HepG2 (cell line): Measurements from ENCODE around the gene LRFN2. TPM values are rescaled to one million over a fixed set of nuclear protein-coding genes. Genes with fewer than 3 reads are reported as not detected.

Source experiments
- ATAC-seq: fragments of 200-7000 bp; cut with Tn5 transposase; 3 replicates; pipeline ENCODE4 v1.9.1; 2020; ENCODE audit warnings: mild to moderate bottlenecking, moderate library complexity
- BruUV-seq: library from RNA; stranded (reverse); fragments of 400-500 nt; replicated peaks from 2 replicates; lab custom pipeline; 2021; lab: Mats Ljungman, UMichigan
- CTCF ChIA-PET: fragments of 300-600 bp; formaldehyde crosslinking; extraction: SDS; loops from one replicate; lab custom pipeline; 2021; ENCODE audit warnings: low total read pairs, inconsistent platforms, low intra/inter-chr PET ratio; lab: Yijun Ruan, JAX
- POLR2A ChIA-PET: fragments of 350-600 bp; sonication (Branson Sonifier 250); formaldehyde crosslinking; loops from one replicate; lab custom pipeline; 2020; ENCODE audit warnings: antibody characterized with exemption, inconsistent platforms; lab: Yijun Ruan, JAX
- DNase-seq: peaks from one replicate; pipeline ENCODE4 v3.0.0-alpha.2; 2015; ENCODE audit warnings: low spot score
- FAIRE-seq: peaks from 3 replicates; lab custom pipeline; 2011; peaks lifted over from hg19 to GRCh38; lab: Jason Lieb, UNC
- H2AFZ ChIP-seq: one replicate; pipeline ENCODE4 v1.6.1; 2011; ENCODE audit warnings: low read length, inconsistent platforms
- H3K27ac ChIP-seq: fragments of 300-600 bp; 3 replicates; pipeline ENCODE4 v1.8.0; 2011; ENCODE audit warnings: mixed run types, mild to moderate bottlenecking, mixed read lengths, low read length, inconsistent platforms; ENCODE audit not compliant: insufficient read depth; ENCODE audit errors: extremely low read length
- H3K27me3 ChIP-seq, 2 experiments: fragments of 200-600 bp in 1 of 2; 2 replicates in 1 of 2; 3 replicates in 1 of 2; pipeline versions ENCODE4 v1.6.0 to v1.8.0; 2011; ENCODE audit warnings: low read length in 2 of 2, mild to moderate bottlenecking in 2 of 2, moderate library complexity in 2 of 2, inconsistent platforms in 1 of 2; ENCODE audit not compliant: insufficient read depth in 2 of 2, control insufficient read depth in 1 of 2
- H3K36me3 ChIP-seq, 2 experiments: fragments of 200-600 bp in 1 of 2; replicated peaks in 1 of 2; 2 replicates in 1 of 2; 3 replicates in 1 of 2; pipeline versions ENCODE4 v1.5.1 to v1.8.0; 2011; ENCODE audit warnings: low read length in 2 of 2, inconsistent platforms in 1 of 2; ENCODE audit not compliant: insufficient read depth in 2 of 2, control insufficient read depth in 1 of 2
- H3K4me1 ChIP-seq: 2 replicates; pipeline ENCODE4 v1.5.1; 2012; ENCODE audit warnings: low read length, inconsistent platforms; ENCODE audit not compliant: insufficient read depth
- H3K4me2 ChIP-seq: 2 replicates; pipeline ENCODE4 v1.6.0; 2011; ENCODE audit warnings: low read depth, low read length, inconsistent platforms
- H3K4me3 ChIP-seq, 3 experiments: fragments of 200-600 bp in 1 of 3; sonication (generic), shearing (Covaris generic) in 1 of 3; replicated peaks in 1 of 3; 2 replicates each; pipeline ENCODE4 v1.5.1; 2011 to 2016; ENCODE audit warnings: low read length in 3 of 3, inconsistent platforms in 2 of 3, low read depth in 2 of 3, mild to moderate bottlenecking in 2 of 3, control low read depth in 1 of 3, mixed read lengths in 1 of 3; ENCODE audit not compliant: insufficient read depth in 1 of 3
- H3K79me2 ChIP-seq: one replicate; pipeline ENCODE4 v1.6.1; 2011; ENCODE audit warnings: low read length, inconsistent platforms; ENCODE audit not compliant: insufficient read depth
- H3K9ac ChIP-seq: 2 replicates; pipeline ENCODE4 v1.6.0; 2011; ENCODE audit warnings: mild to moderate bottlenecking, low read depth, low read length, inconsistent platforms; ENCODE audit not compliant: insufficient read depth
- H3K9me3 ChIP-seq: 2 replicates; pipeline ENCODE4 v1.5.1; 2012; ENCODE audit warnings: mild to moderate bottlenecking, low read length
- H4K20me1 ChIP-seq: 2 replicates; pipeline ENCODE4 v1.6.0; 2011; ENCODE audit warnings: inconsistent platforms, mild to moderate bottlenecking, low read length, moderate library complexity; ENCODE audit not compliant: insufficient read depth
- EED ChIP-seq: sonication (generic); formaldehyde crosslinking; IDR thresholded peaks from 2 replicates; pipeline ENCODE4 v1.5.0; 2020; ENCODE audit warnings: mild to moderate bottlenecking, missing genetic modification reagents
- JDP2 ChIP-seq: sonication (generic); formaldehyde crosslinking; IDR thresholded peaks from 2 replicates; pipeline ENCODE4 v1.8.1; 2022; ENCODE audit warnings: missing genetic modification reagents, borderline replicate concordance
- MAZ ChIP-seq, 2 experiments: sonication (generic) in 1 of 2; formaldehyde crosslinking in 1 of 2; IDR thresholded peaks; 2 replicates each; pipeline versions ENCODE4 v1.5.0 to v1.6.1; 2012 to 2020; ENCODE audit warnings: low read depth in 2 of 2, mild to moderate bottlenecking in 2 of 2, borderline replicate concordance in 1 of 2, improper control_type of control experiment in 1 of 2, low read length in 1 of 2, missing genetic modification reagents in 1 of 2, moderate library complexity in 1 of 2
- MBNL3 ChIP-seq: fragments of 250-450 bp; sonication (Bioruptor Pico); conservative IDR thresholded peaks from 2 replicates; pipeline ENCODE4 v1.8.0; 2022; ENCODE audit warnings: mild to moderate bottlenecking, inconsistent platforms
- NFATC3 ChIP-seq: sonication (generic); formaldehyde crosslinking; IDR thresholded peaks from 2 replicates; pipeline ENCODE4 v1.5.1; 2020; ENCODE audit warnings: mild to moderate bottlenecking, missing genetic modification reagents
- NFE2L2 ChIP-seq: fragments of 150-350 bp; IDR thresholded peaks from 2 replicates; pipeline ENCODE4 v1.6.1; 2014; ENCODE audit warnings: low read length
- RBM22 ChIP-seq: fragments of 200-400 bp; formaldehyde crosslinking; optimal IDR thresholded peaks from 2 replicates; pipeline ENCODE3; 2017; ENCODE audit warnings: mild to moderate bottlenecking, low read length, moderate library complexity
- ZFP82 ChIP-seq: sonication (generic); formaldehyde crosslinking; IDR thresholded peaks from 2 replicates; pipeline ENCODE4 v1.5.1; 2020; ENCODE audit warnings: mild to moderate bottlenecking, missing genetic modification reagents, borderline replicate concordance
- ZNF143 ChIP-seq: sonication (generic); formaldehyde crosslinking; IDR thresholded peaks from 2 replicates; pipeline ENCODE4 v1.4.0; 2020; ENCODE audit warnings: missing genetic modification reagents
- ZNF20 ChIP-seq: sonication (generic); formaldehyde crosslinking; IDR thresholded peaks from 2 replicates; pipeline ENCODE4 v1.4.0; 2020; ENCODE audit warnings: mild to moderate bottlenecking, moderate library complexity, missing genetic modification reagents
- ZNF317 ChIP-seq: sonication (generic); formaldehyde crosslinking; IDR thresholded peaks from 2 replicates; pipeline ENCODE4 v1.5.0; 2020; ENCODE audit warnings: mild to moderate bottlenecking, missing genetic modification reagents
- ZNF678 ChIP-seq: sonication (generic); formaldehyde crosslinking; IDR thresholded peaks from 2 replicates; pipeline ENCODE4 v1.4.0; 2020; ENCODE audit warnings: mild to moderate bottlenecking, missing genetic modification reagents
- WGBS: methylation state at CpG from one replicate; pipeline ENCODE4 v1.1.6; 2017; ENCODE audit warnings: low lambda C conversion rate; 5-methylcytosine and 5-hydroxymethylcytosine counted together
- in situ Hi-C: cut with HindIII; loops from 2 replicates; pipeline ENCODE4 v1.10.0; 2017; ENCODE audit warnings: low pct_unique_long_range_greater_than_20kb; ENCODE audit not compliant: extremely low pct_ligation_motif_present
- intact Hi-C: fragments of 100-400 bp; cut with micrococcal nuclease; formaldehyde crosslinking; loops from one replicate; pipeline ENCODE4 v1.10.0; 2022; ENCODE audit not compliant: unreplicated experiment
- polyA plus RNA-seq, 8 experiments: library from polyadenylated mRNA; depleted of rRNA in 3 of 8; stranded (reverse) in 7 of 8; unstranded in 1 of 8; fragments of >200 nt; fragmentation: Illumina TruSeq in 4 of 8; extraction: Trizol in 4 of 8; gene quantifications; 2 replicates each; pipeline versions ENCODE4 v1.2.1 to v1.2.3, GENCODE V29; 2011 to 2016; ENCODE audit warnings: low read depth in 4 of 8, missing spikeins in 1 of 8, mixed read lengths in 1 of 8; ENCODE audit not compliant: insufficient read depth in 1 of 8
- total RNA-seq, 5 experiments: library from RNA; depleted of rRNA; stranded (reverse); fragments of >200 nt; fragmentation: Illumina TruSeq; extraction: Trizol; gene quantifications; 2 replicates each; pipeline ENCODE4 v1.2.3, GENCODE V29; 2016; ENCODE audit warnings: low read depth in 1 of 5
- TF ChIP-seq, protein P1 (sequence below): sonication (generic); formaldehyde crosslinking; IDR thresholded peaks from 2 replicates; pipeline ENCODE4 v1.5.1; 2020; ENCODE audit warnings: mild to moderate bottlenecking, missing genetic modification reagents
- TF ChIP-seq, protein P2 (sequence below): sonication (generic); IDR thresholded peaks from 2 replicates; pipeline ENCODE4 v1.6.1; 2016; ENCODE audit warnings: low read depth, borderline replicate concordance

The LRFN2 gene
- total and polyA plus RNA-seq, 2 of the 13 experiments (the other 11 are each of a cell fraction or from before 2014, with no cell fraction given), result not detected

DNA sequence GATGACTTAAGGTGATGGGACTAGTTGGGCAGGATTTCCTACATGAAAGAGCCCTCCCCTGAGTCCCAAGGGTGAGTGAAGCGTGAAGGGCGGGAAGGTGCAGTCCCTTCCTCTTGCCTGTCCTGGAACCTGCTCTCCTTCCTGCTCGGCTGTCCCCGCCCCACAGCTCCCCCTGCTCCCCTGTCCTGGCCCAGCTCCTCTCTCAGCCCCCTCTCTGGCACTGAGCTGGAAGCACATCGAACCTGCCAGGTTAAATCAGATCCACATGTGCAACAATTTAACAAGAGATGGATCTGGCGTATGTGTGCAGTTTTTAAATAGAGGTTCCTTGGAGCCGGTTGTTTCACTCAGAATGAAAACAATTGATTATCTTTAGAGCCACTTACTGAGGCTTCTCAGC, 95.0 kb downstream of the LRFN2 start:
- Histone ChIP-seq H3K4me1 (no peaks in the 10 kb centered on the region), H3K4me2 (no peak overlapping the region), H4K20me1 (no peaks in the 10 kb centered on the region), H3K79me2 (no peaks in the 10 kb centered on the region), H2AFZ (no peak overlapping the region), H3K36me3 (no peaks in the 10 kb centered on the region), H3K4me3 (no peak overlapping the region), H3K9me3 (no peaks in the 10 kb centered on the region), H3K27ac (no peak overlapping the region), H3K27me3 (peaks cover 0 to 4% of the 10 kb centered on the region in 2 experiments; a peak in 2 of 5 replicates), H3K9ac (no peak overlapping the region)
- ChIA-PET CTCF (no interaction called here), POLR2A (no interaction called here)
- intact Hi-C loops, result no loop called here
- ATAC-seq (no peak; the same call in 2 of the 3 replicates), DNase-seq (no peak), FAIRE-seq (no peak)
- BruUV-seq, result no TSS peak
- 31% methylated on average over 7 of the region's 7 CpGs for WGBS
- no peak for TF ChIP-seq JDP2 (CRISPR knock-in tag)
- no peak for TF ChIP-seq EED
- TF ChIP-seq ZNF678, result no peak
- no peak for TF ChIP-seq ZNF20
- no peak for TF ChIP-seq MBNL3 (CRISPR knock-in tag)
- TF ChIP-seq ZFP82 (CRISPR knock-in tag), result no peak
- TF ChIP-seq NFE2L2, result no peak
- no peak for TF ChIP-seq RBM22
- no peak for TF ChIP-seq ZNF317
- TF ChIP-seq, protein P1, sequence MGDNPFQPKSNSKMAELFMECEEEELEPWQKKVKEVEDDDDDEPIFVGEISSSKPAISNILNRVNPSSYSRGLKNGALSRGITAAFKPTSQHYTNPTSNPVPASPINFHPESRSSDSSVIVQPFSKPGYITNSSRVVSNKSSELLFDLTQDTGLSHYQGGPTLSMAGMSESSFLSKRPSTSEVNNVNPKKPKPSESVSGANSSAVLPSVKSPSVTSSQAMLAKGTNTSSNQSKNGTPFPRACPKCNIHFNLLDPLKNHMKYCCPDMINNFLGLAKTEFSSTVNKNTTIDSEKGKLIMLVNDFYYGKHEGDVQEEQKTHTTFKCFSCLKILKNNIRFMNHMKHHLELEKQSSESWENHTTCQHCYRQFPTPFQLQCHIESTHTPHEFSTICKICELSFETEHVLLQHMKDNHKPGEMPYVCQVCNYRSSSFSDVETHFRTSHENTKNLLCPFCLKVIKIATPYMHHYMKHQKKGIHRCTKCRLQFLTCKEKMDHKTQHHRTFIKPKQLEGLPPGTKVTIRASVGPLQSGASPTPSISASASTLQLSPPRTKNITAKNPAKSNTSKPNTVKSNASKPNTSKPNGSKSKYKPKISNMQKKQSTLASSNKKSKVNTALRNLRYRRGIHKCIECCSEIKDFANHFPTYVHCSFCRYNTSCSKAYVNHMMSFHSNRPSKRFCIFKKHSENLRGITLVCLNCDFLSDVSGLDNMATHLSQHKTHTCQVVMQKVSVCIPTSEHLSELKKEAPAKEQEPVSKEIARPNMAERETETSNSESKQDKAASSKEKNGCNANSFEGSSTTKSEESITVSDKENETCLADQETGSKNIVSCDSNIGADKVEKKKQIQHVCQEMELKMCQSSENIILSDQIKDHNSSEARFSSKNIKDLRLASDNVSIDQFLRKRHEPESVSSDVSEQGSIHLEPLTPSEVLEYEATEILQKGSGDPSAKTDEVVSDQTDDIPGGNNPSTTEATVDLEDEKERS, result no peak
- TF ChIP-seq, protein P2, sequence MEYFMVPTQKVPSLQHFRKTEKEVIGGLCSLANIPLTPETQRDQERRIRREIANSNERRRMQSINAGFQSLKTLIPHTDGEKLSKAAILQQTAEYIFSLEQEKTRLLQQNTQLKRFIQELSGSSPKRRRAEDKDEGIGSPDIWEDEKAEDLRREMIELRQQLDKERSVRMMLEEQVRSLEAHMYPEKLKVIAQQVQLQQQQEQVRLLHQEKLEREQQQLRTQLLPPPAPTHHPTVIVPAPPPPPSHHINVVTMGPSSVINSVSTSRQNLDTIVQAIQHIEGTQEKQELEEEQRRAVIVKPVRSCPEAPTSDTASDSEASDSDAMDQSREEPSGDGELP, result no peak
- TF ChIP-seq MAZ (IDR thresholded peaks at IDR 0.05; ENCODE audit: borderline replicate concordance, low read depth, low read length), result no peak
- TF ChIP-seq MAZ (CRISPR knock-in tag; IDR thresholded peaks at IDR 0.05; ENCODE audit: low read depth), result no peak
- no peak for TF ChIP-seq NFATC3 (CRISPR knock-in tag)
- no peak for TF ChIP-seq ZNF143
- in situ Hi-C loops, result no loop called here
